ENCODE data around the gene THRAP3. TPM values are rescaled to one million over a fixed set of nuclear protein-coding genes. Genes with fewer than 3 reads are reported as not detected.

The THRAP3 gene
- total RNA-seq, 1 donor from 2014 or later, result 82.4 TPM

DNA sequence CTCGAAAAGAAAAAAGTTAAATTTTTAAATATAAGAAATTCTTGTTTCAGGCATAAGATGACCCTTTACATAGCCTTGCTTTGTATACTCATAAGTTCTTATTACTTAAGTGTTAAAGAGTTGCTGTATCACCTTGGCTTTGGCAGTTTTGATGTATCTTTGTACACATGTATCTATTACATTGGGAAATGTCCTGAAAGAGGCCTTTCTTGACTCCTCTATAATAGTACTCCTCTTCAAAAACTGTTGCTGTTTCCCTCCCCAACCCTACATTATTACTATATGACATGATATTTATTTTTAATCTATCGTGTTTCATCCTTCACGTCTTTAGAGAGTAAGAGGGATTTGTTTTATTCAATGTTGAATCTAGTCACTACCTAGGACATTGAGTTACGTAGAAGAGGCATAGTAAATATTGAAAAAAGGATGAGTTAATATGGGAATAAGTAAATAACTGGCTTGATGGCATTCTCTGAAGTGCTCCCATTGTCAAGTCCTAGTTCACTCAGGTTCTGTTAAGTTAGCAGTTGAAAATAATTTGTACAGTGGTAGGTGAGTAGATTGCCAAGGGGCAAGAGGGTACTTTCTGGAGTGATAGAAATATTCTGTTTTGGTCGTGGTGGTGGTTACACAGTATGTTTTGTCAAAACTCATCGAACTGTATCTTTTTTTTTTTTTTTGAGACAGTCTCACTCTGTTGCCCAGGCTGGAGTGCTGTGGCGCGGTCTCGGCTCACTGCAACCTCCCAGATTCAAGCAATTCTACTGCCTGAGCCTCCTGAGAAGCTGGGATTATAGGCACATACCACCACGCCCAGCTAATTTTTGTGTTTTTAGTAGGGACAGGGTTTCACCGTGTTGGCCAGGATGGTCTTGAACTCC is 8.2 kb downstream of the THRAP3 start:
- no peaks in the 10 kb centered on the region for H3K27me3 ChIP-seq (ENCODE audit: control insufficient read depth, insufficient read depth, low read length)
- TF ChIP-seq, protein P1, sequence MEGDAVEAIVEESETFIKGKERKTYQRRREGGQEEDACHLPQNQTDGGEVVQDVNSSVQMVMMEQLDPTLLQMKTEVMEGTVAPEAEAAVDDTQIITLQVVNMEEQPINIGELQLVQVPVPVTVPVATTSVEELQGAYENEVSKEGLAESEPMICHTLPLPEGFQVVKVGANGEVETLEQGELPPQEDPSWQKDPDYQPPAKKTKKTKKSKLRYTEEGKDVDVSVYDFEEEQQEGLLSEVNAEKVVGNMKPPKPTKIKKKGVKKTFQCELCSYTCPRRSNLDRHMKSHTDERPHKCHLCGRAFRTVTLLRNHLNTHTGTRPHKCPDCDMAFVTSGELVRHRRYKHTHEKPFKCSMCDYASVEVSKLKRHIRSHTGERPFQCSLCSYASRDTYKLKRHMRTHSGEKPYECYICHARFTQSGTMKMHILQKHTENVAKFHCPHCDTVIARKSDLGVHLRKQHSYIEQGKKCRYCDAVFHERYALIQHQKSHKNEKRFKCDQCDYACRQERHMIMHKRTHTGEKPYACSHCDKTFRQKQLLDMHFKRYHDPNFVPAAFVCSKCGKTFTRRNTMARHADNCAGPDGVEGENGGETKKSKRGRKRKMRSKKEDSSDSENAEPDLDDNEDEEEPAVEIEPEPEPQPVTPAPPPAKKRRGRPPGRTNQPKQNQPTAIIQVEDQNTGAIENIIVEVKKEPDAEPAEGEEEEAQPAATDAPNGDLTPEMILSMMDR (IDR thresholded peaks at IDR 0.05; ENCODE audit: insufficient read depth, low read length, severe bottlenecking), result no peak
- H3K36me3 ChIP-seq (ENCODE audit: control insufficient read depth, insufficient read depth, low read length), result peaks cover 4% of the 10 kb centered on the region
- H3K4me3 ChIP-seq (ENCODE audit: low read depth, low read length), result no peak overlapping the region
- FAIRE-seq (no peak), DNase-seq (ENCODE audit: low read depth) (no peak)

DNA sequence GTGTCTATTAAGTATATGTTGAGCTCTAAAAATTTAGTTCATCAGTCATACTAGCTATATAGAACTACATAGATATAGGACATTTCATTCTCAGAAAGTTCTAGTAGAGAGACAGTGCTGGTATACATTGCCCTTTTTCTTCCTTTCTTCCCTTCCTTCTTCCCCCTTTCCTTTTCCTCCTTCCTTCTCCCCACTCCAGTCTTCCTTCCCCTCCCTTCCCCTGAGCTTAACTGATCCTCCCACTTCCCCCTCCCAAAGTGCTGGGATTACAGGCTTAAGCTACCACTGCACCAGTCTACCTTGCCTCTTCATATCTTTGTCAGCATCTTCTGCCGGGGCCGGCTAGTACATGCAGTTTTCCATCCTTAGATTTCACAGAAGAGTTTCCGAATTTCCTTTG is 12.1 kb downstream of the THRAP3 start:
- peaks cover 8% of the 10 kb centered on the region for H3K36me3 ChIP-seq (ENCODE audit: control insufficient read depth, insufficient read depth, low read length)

DNA sequence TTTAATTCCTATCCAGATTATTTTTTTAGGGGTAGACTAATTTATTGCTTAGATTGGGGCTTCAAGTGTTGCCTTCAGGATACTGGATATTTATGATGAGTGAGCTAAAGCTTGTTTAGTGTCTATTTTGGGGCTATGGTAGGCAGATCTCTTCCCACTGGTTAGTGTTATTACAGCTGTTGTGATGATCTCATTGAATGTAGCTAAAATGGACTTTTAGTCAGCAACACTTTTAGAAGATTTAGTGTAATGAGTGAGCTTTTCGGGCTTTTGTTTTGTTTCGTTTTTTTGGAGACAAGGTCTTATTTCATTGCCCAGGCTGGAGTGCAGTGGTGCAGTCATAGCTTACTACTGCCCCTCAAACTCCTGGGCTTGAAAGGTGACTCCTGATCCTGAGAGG is 14.2 kb downstream of the THRAP3 start:
- Histone ChIP-seq H3K27me3 (ENCODE audit: control insufficient read depth, insufficient read depth, low read length) (no peaks in the 10 kb centered on the region), H3K4me3 (ENCODE audit: low read depth, low read length) (no peak overlapping the region), H3K36me3 (ENCODE audit: control insufficient read depth, insufficient read depth, low read length) (peaks cover 5% of the 10 kb centered on the region)
- TF ChIP-seq, protein P1 (IDR thresholded peaks at IDR 0.05; ENCODE audit: insufficient read depth, low read length, severe bottlenecking), result no peak
- DNase-seq (ENCODE audit: low read depth) (no peak), FAIRE-seq (no peak)

More for the DNA sequence above, 12.1 kb downstream of the THRAP3 start:
- Histone ChIP-seq H3K4me3 (ENCODE audit: low read depth, low read length) (no peak overlapping the region), H3K27me3 (ENCODE audit: control insufficient read depth, insufficient read depth, low read length) (no peaks in the 10 kb centered on the region)
- DNase-seq (ENCODE audit: low read depth), result no peak
- TF ChIP-seq, protein P1 (IDR thresholded peaks at IDR 0.05; ENCODE audit: insufficient read depth, low read length, severe bottlenecking), result no peak
- no peak for FAIRE-seq

GRCh38 chr1:36239941-36240637 is 15.8 kb downstream of the THRAP3 start:
- TF ChIP-seq, protein P1 (IDR thresholded peaks at IDR 0.05; ENCODE audit: insufficient read depth, low read length, severe bottlenecking), result no peak
- no peak for FAIRE-seq
- no peaks in the 10 kb centered on the region for H3K27me3 ChIP-seq (ENCODE audit: control insufficient read depth, insufficient read depth, low read length)
- H3K4me3 ChIP-seq (ENCODE audit: low read depth, low read length), result no peak overlapping the region
- H3K36me3 ChIP-seq (ENCODE audit: control insufficient read depth, insufficient read depth, low read length), result peaks cover 5% of the 10 kb centered on the region
- DNase-seq (ENCODE audit: low read depth), result no peak

- H3K4me3 ChIP-seq (ENCODE audit: low read depth, low read length), result no peak overlapping the region
- H3K27me3 ChIP-seq (ENCODE audit: control insufficient read depth, insufficient read depth, low read length), result no peaks in the 10 kb centered on the region
- H3K36me3 ChIP-seq (ENCODE audit: control insufficient read depth, insufficient read depth, low read length), result peaks cover 2% of the 10 kb centered on the region
- FAIRE-seq (no peak), DNase-seq (ENCODE audit: low read depth) (no peak)
- TF ChIP-seq, protein P1 (IDR thresholded peaks at IDR 0.05; ENCODE audit: insufficient read depth, low read length, severe bottlenecking), result no peak
Measured at GRCh38 chr1:36247538-36247937, 23.3 kb downstream of the THRAP3 start.

Data from bronchial epithelial cell (primary cell).